Stimulated activated CD8-positive, alpha-beta memory T cell treated with anti-CD3 and anti-CD28 coated beads, Interleukin-15, amount 100 ng/mL, for 24 hours (primary cell): ENCODE data around the gene FXYD1.

ENCODE experiments used
- DNase-seq: peaks from one replicate; pipeline ENCODE4 v3.0.0-alpha.2; 2020; ENCODE audit warnings: low read depth

The FXYD1 gene

GRCh38 chr19:35107545-35107944 is 31.1 kb upstream of the FXYD1 start:
- no peak for DNase-seq

GRCh38 chr19:35108730-35109129 is 29.9 kb upstream of the FXYD1 start:
- no peak for DNase-seq

- DNase-seq = no peak
Observed at GRCh38 chr19:35109395-35110112, 29.1 kb upstream of the FXYD1 start.

GRCh38 chr19:35110974-35111373 is 27.6 kb upstream of the FXYD1 start:
- DNase-seq = no peak

GRCh38 chr19:35112995-35113688 is 25.5 kb upstream of the FXYD1 start:
- no peak for DNase-seq

- DNase-seq = peak; percentile 61
Observed at GRCh38 chr19:35114353-35115176, 24.1 kb upstream of the FXYD1 start.

GRCh38 chr19:35115177-35115951 is 23.3 kb upstream of the FXYD1 start, which contains the start of gene FXYD3:
Gene FXYD3, plus strand, starts transcription at chr19:35115823. Its CDS starts 3,554 bp downstream, at chr19:35119377.
- no peak for DNase-seq

- DNase-seq = no peak
Observed at GRCh38 chr19:35116072-35116801, 22.4 kb upstream of the FXYD1 start.

- no peak for DNase-seq
Observed at GRCh38 chr19:35117116-35117515, 21.5 kb upstream of the FXYD1 start.

- no peak for DNase-seq
Observed at GRCh38 chr19:35117799-35118198, 20.8 kb upstream of the FXYD1 start.

- DNase-seq = no peak
Observed at GRCh38 chr19:35118268-35119020, 20.2 kb upstream of the FXYD1 start.

- DNase-seq = no peak
Observed at GRCh38 chr19:35119091-35119490, 19.5 kb upstream of the FXYD1 start.

GRCh38 chr19:35119578-35120155 is 19.0 kb upstream of the FXYD1 start:
- DNase-seq = no peak

- no peak for DNase-seq
Observed at GRCh38 chr19:35120492-35120891, 18.1 kb upstream of the FXYD1 start.

- DNase-seq = no peak
Observed at GRCh38 chr19:35120898-35121297, 17.7 kb upstream of the FXYD1 start.

- no peak for DNase-seq
Observed at GRCh38 chr19:35122687-35123551, 15.7 kb upstream of the FXYD1 start.

GRCh38 chr19:35123573-35123972 is 15.1 kb upstream of the FXYD1 start:
- no peak for DNase-seq

GRCh38 chr19:35124098-35125060 is 14.2 kb upstream of the FXYD1 start:
- peak; percentile 56 for DNase-seq
